Kidney epithelial cell (primary cell): Measurements from ENCODE around the gene STEAP2. TPM values are rescaled to one million over a fixed set of nuclear protein-coding genes. Genes with fewer than 3 reads are reported as not detected.
"Not testable (repeated sequence)": the region's sequence is repeated elsewhere in the genome, so short reads cannot be mapped to it uniquely, and the experiment has no call there.

Experiments used
- DNase-seq: peaks from one replicate; pipeline ENCODE4 v3.0.0-alpha.2; 2010; ENCODE audit warnings: low read depth
- H3K27me3 ChIP-seq: 2 replicates; pipeline ENCODE4 v1.6.0; 2011; ENCODE audit warnings: low read length; ENCODE audit not compliant: control insufficient read depth, insufficient read depth
- H3K36me3 ChIP-seq: 2 replicates; pipeline ENCODE4 v1.5.1; 2011; ENCODE audit warnings: low read length; ENCODE audit not compliant: control insufficient read depth, insufficient read depth
- H3K4me3 ChIP-seq: 2 replicates; pipeline ENCODE4 v1.5.1; 2011; ENCODE audit warnings: low read depth, mild to moderate bottlenecking, control low read depth, low read length
- total RNA-seq: library from RNA; depleted of rRNA; stranded (reverse); fragments of >200 nt; gene quantifications from 2 replicates; pipeline ENCODE4 v1.2.3, GENCODE V29; 2015
- TF ChIP-seq, protein P1 (sequence below): IDR thresholded peaks from 2 replicates; pipeline ENCODE4 v1.5.1; 2011; ENCODE audit warnings: mild to moderate bottlenecking, moderate library complexity, low read length, control low read depth, inconsistent platforms; ENCODE audit not compliant: insufficient read depth, poor library complexity, severe bottlenecking

STEAP2 gene
- total RNA-seq, 1 donor from 2014 or later = 5.2 TPM

DNA sequence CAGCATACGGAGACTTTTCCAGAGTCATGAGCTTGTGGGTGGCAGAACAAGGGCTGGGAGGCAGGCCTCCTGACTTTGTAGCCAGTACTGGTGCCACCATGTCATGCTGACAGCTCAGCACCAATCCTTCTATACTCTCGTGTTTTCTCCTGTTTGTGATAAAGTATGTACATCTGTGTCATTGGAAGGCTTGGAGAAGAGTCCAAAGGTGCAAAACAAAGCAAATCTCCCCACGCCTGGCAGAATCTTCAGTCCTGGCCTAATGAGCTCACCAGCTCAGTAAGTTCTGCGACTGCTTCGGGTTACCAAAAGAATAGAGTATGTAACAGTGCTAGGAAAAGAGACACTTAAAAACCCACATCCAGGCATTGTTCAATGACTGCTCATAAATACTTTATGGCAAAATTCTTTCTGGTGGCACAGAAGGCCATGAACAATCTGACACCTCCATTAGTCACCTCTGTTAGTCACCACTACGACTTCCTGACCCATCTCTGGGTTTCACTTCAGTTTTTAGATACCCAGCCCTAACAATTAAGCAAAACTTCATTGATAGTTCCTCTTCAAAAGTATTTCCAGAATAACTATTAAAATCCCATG lies 32.8 kb upstream of the STEAP2 start:
- DNase-seq = peak; percentile 82
- Histone ChIP-seq H3K4me3 (no peak overlapping the region), H3K27me3 (no peaks in the 10 kb centered on the region), H3K36me3 (peaks cover 1% of the 10 kb centered on the region)
- TF ChIP-seq, protein P1, sequence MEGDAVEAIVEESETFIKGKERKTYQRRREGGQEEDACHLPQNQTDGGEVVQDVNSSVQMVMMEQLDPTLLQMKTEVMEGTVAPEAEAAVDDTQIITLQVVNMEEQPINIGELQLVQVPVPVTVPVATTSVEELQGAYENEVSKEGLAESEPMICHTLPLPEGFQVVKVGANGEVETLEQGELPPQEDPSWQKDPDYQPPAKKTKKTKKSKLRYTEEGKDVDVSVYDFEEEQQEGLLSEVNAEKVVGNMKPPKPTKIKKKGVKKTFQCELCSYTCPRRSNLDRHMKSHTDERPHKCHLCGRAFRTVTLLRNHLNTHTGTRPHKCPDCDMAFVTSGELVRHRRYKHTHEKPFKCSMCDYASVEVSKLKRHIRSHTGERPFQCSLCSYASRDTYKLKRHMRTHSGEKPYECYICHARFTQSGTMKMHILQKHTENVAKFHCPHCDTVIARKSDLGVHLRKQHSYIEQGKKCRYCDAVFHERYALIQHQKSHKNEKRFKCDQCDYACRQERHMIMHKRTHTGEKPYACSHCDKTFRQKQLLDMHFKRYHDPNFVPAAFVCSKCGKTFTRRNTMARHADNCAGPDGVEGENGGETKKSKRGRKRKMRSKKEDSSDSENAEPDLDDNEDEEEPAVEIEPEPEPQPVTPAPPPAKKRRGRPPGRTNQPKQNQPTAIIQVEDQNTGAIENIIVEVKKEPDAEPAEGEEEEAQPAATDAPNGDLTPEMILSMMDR = no peak

DNA sequence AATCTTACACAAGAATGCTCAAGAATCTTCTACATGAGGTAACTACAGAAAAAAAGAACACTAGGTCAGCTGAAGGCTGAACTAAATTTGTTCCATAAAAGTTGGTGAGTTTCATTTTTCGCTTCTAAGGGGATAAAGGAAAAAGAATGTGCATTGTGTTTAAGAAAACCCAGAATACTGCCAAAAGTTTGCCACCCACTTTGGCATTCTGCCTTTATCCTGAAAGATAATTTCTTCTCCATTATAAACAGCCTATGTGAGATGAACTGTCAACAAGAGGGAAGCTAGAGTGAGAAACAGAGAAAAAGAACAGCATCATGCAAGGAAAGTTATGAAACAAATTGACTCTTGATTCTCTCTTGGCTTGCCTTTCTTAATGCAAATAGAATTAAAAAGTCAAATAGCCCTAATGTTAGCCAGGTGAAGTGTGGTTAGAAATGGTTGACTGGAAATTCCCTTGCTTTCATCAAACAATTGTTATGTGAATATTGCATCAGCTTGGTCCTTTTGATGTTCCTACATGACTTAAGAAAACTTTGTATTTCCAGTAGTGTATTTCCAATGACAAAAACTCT lies 31.4 kb upstream of the STEAP2 start:
- H3K4me3 ChIP-seq = no peak overlapping the region
- DNase-seq = peak; percentile 23
- TF ChIP-seq, protein P1 = no peak
- no peaks in the 10 kb centered on the region for H3K27me3 ChIP-seq
- H3K36me3 ChIP-seq = peaks cover 1% of the 10 kb centered on the region

DNA sequence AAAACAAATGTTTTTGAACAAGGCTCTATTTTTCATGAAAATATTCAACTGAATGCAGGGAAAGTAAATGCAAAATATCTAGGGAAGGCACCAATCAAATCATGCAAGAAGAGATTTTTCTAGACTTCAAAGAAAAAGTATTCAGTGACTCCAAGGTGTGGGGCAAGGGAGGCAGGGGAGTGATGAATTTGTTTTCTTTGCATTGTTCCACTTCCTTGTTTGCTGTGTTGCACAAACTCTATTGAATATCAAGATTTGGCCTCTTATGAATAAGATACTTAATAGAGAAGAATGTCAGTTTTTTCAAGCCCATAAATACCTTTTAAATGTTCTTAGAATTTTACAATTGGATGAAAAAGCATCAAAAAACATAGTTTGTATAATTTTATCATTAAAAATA lies 30.9 kb upstream of the STEAP2 start:
- H3K4me3 ChIP-seq = no peak overlapping the region
- peaks cover 1% of the 10 kb centered on the region for H3K36me3 ChIP-seq
- TF ChIP-seq, protein P1 = no peak
- no peak for DNase-seq
- H3K27me3 ChIP-seq = no peaks in the 10 kb centered on the region

DNA sequence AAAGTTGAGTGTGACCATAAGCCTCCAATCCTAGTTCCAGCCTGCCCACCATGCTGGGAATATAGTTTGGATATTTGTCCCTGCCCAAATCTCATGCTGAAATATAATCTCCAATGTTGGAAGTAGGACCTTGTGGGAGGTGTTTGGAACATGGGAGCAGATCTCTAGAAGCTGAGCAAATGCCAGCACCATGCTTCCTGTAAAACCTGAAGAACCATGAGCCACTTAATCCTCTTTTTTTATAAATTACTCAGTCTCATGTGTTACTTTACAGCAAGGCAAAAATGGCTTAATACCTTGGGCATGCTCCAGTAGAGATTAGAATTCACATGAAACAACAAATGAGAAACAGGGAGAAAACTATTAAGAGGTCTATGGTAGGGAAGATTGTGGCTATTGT lies 30.1 kb upstream of the STEAP2 start:
- no peak for DNase-seq
- no peak overlapping the region for H3K4me3 ChIP-seq
- H3K36me3 ChIP-seq = peaks cover 1% of the 10 kb centered on the region
- TF ChIP-seq, protein P1 = no peak
- H3K27me3 ChIP-seq = no peaks in the 10 kb centered on the region

DNA sequence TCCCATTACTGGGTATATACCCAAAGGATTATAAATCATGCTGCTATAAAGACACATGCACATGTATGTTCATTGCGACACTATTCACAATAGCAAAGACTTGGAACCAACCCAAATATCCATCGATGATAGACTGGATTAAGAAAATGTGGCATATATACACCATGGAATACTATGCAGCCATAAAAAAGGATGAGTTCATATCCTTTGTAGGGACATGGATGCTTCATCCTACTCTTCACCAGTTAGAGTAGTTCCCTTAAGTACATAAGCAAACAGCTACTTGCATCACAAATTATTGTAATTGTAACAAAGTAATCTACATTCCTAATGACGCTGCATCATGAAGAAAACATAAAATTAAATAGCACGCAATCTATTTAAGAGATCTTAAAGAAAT lies 25.2 kb upstream of the STEAP2 start:
- H3K36me3 ChIP-seq, H3K4me3 ChIP-seq, DNase-seq, H3K27me3 ChIP-seq: not testable (repeated sequence)

DNA sequence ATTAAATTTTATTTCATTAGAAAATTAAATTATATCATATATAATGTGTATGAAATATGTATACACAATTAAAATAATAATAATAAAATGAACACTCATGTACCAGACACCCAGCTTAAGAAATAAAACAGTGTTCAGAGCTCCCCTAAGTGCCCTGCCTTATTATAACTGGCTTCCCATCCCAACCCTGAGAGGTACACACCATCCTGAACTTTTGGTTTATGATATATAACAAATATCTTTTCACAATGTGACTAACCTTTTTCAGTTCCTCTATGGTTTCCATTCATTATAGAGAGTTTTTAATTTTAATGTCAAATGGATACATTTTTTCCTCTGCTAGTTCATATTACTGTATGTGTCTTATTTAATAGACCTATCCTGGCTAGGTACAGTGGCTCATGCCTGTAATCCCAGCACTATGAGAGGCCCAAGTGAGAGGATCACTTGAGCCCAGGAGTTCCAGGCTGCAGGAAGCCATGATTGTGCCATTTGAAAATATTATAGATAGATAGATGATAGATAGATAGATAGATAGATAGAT lies 24.0 kb upstream of the STEAP2 start:
- TF ChIP-seq, protein P1 = no peak
- DNase-seq = no peak
- Histone ChIP-seq H3K4me3 (no peak overlapping the region), H3K27me3 (no peaks in the 10 kb centered on the region), H3K36me3 (no peaks in the 10 kb centered on the region)
